HepG2 (cell line): Measurements from ENCODE around the gene CCDC57. TPM values are rescaled to one million over a fixed set of nuclear protein-coding genes. Genes with fewer than 3 reads are reported as not detected.

Experiments used
- GATA4 ChIP-seq: sonication (generic); IDR thresholded peaks from 2 replicates; pipeline ENCODE4 v1.6.1; 2016; ENCODE audit warnings: antibody characterized with exemption, low read depth, borderline replicate concordance
- GATAD2A ChIP-seq: IDR thresholded peaks from 2 replicates; pipeline ENCODE4 v1.6.1; 2016
- GRHL1 ChIP-seq: sonication (generic); formaldehyde crosslinking; conservative IDR thresholded peaks from 2 replicates; pipeline ENCODE4 v1.8.0; 2022; ENCODE audit warnings: missing genetic modification reagents
- HNF1A ChIP-seq, 2 experiments: sonication (generic) in 1 of 2; formaldehyde crosslinking in 1 of 2; IDR thresholded peaks; 2 replicates each; pipeline versions ENCODE4 v1.4.0 to v1.6.1; 2016 to 2020; ENCODE audit warnings: borderline replicate concordance in 1 of 2, low read depth in 1 of 2, mild to moderate bottlenecking in 1 of 2, missing genetic modification reagents in 1 of 2
- HOXA9 ChIP-seq: sonication (generic); formaldehyde crosslinking; IDR thresholded peaks from 2 replicates; pipeline ENCODE4 v1.8.1; 2022; ENCODE audit warnings: missing genetic modification reagents, mild to moderate bottlenecking, moderate library complexity, borderline replicate concordance
- HOXD1 ChIP-seq: sonication (generic); formaldehyde crosslinking; IDR thresholded peaks from 2 replicates; pipeline ENCODE4 v1.5.0; 2020; ENCODE audit warnings: missing genetic modification reagents
- POLR2AphosphoS5 ChIP-seq: IDR thresholded peaks from 2 replicates; pipeline ENCODE4 v1.6.1; 2012; ENCODE audit warnings: low read depth, low read length
- RBM22 ChIP-seq: fragments of 200-400 bp; formaldehyde crosslinking; optimal IDR thresholded peaks from 2 replicates; pipeline ENCODE3; 2017; ENCODE audit warnings: mild to moderate bottlenecking, low read length, moderate library complexity
- SETDB1 ChIP-seq: sonication (generic); formaldehyde crosslinking; IDR thresholded peaks from 2 replicates; pipeline ENCODE4 v1.5.1; 2020; ENCODE audit warnings: missing genetic modification reagents, mild to moderate bottlenecking, borderline replicate concordance
- SUZ12 ChIP-seq: fragments of 150-350 bp; IDR thresholded peaks from 2 replicates; pipeline ENCODE4 v1.6.1; 2014; ENCODE audit warnings: low read depth, low read length
- TIGD3 ChIP-seq: sonication (generic); formaldehyde crosslinking; IDR thresholded peaks from 2 replicates; pipeline ENCODE4 v1.5.1; 2020; ENCODE audit warnings: mild to moderate bottlenecking, missing genetic modification reagents, borderline replicate concordance
- U2AF1 ChIP-seq: fragments of 200-400 bp; formaldehyde crosslinking; optimal IDR thresholded peaks from 2 replicates; pipeline ENCODE3; 2017; ENCODE audit warnings: mild to moderate bottlenecking, low read depth, low read length
- U2AF2 ChIP-seq: fragments of 200-400 bp; formaldehyde crosslinking; IDR thresholded peaks from 2 replicates; pipeline ENCODE4 v1.6.1; 2017; ENCODE audit warnings: low read depth, mild to moderate bottlenecking, low read length
- USF2 ChIP-seq, 2 experiments: sonication (generic) in 1 of 2; formaldehyde crosslinking in 1 of 2; IDR thresholded peaks; 2 replicates each; pipeline versions ENCODE4 v1.5.1 to v1.6.1; 2011 to 2020; ENCODE audit warnings: borderline replicate concordance in 1 of 2, low read depth in 1 of 2, low read length in 1 of 2, mild to moderate bottlenecking in 1 of 2, missing genetic modification reagents in 1 of 2, moderate library complexity in 1 of 2
- ZNF12 ChIP-seq: sonication (generic); formaldehyde crosslinking; IDR thresholded peaks from 2 replicates; pipeline ENCODE4 v1.5.0; 2020; ENCODE audit warnings: missing genetic modification reagents
- ZNF557 ChIP-seq: sonication (generic); formaldehyde crosslinking; IDR thresholded peaks from 2 replicates; pipeline ENCODE4 v1.4.0; 2020; ENCODE audit warnings: missing genetic modification reagents
- ZNF570 ChIP-seq: sonication (generic); formaldehyde crosslinking; IDR thresholded peaks from 2 replicates; pipeline ENCODE4 v1.4.0; 2020; ENCODE audit warnings: mild to moderate bottlenecking, missing genetic modification reagents, borderline replicate concordance
- ZNF615 ChIP-seq: sonication (generic); formaldehyde crosslinking; IDR thresholded peaks from 2 replicates; pipeline ENCODE4 v1.5.0; 2020; ENCODE audit warnings: mild to moderate bottlenecking, missing genetic modification reagents, borderline replicate concordance
- ZNF616 ChIP-seq: sonication (generic); formaldehyde crosslinking; IDR thresholded peaks from 2 replicates; pipeline ENCODE4 v1.5.0; 2020; ENCODE audit warnings: low read depth, mild to moderate bottlenecking, missing genetic modification reagents
- ZNF746 ChIP-seq: sonication (generic); formaldehyde crosslinking; IDR thresholded peaks from 2 replicates; pipeline ENCODE4 v1.8.0; 2022; ENCODE audit warnings: mild to moderate bottlenecking, missing genetic modification reagents
- polyA plus RNA-seq, 8 experiments: library from polyadenylated mRNA; depleted of rRNA in 3 of 8; stranded (reverse) in 7 of 8; unstranded in 1 of 8; fragments of >200 nt; fragmentation: Illumina TruSeq in 4 of 8; extraction: Trizol in 4 of 8; gene quantifications; 2 replicates each; pipeline versions ENCODE4 v1.2.1 to v1.2.3, GENCODE V29; 2011 to 2016; ENCODE audit warnings: low read depth in 4 of 8, missing spikeins in 1 of 8, mixed read lengths in 1 of 8; ENCODE audit not compliant: insufficient read depth in 1 of 8
- total RNA-seq, 5 experiments: library from RNA; depleted of rRNA; stranded (reverse); fragments of >200 nt; fragmentation: Illumina TruSeq; extraction: Trizol; gene quantifications; 2 replicates each; pipeline ENCODE4 v1.2.3, GENCODE V29; 2016; ENCODE audit warnings: low read depth in 1 of 5

CCDC57 gene
- total and polyA plus RNA-seq, 2 of the 13 experiments (the other 11 are each of a cell fraction or from before 2014, with no cell fraction given) = 59.3 to 59.9 TPM

GRCh38 chr17:82239401-82239925 lies 26.8 kb upstream of the CCDC57 start (continued):
- TF ChIP-seq POLR2AphosphoS5 (peak; percentile 61; the same call in 1 of the 2 replicates), ZNF570 (no peak), GRHL1 (no peak), HOXD1 (0 out of 2 replicates have a peak, but pooled peaks have one; percentile 29), SETDB1 (CRISPR knock-in tag) (no peak), ZNF557 (CRISPR knock-in tag) (no peak), GATAD2A (CRISPR knock-in tag) (no peak), TIGD3 (CRISPR knock-in tag) (peak; percentile 21; the same call in 1 of the 2 replicates), HNF1A (IDR thresholded peaks at IDR 0.05; ENCODE audit: low read depth) (no peak), HNF1A (CRISPR knock-in tag; IDR thresholded peaks at IDR 0.05; ENCODE audit: borderline replicate concordance) (no peak), ZNF616 (CRISPR knock-in tag) (0 out of 2 replicates have a peak, but pooled peaks have one; percentile 44), GATA4 (no peak), ZNF615 (CRISPR knock-in tag) (no peak), ZNF746 (CRISPR knock-in tag) (no peak), U2AF2 (0 out of 2 replicates have a peak, but pooled peaks have one; percentile 8), SUZ12 (no peak), HOXA9 (CRISPR knock-in tag) (peak; percentile 65; the same call in 1 of the 2 replicates), RBM22 (peak; percentile 69), U2AF1 (no peak), ZNF12 (CRISPR knock-in tag) (no peak), USF2 (IDR thresholded peaks at IDR 0.05; ENCODE audit: low read depth, low read length) (no peak), USF2 (CRISPR knock-in tag; IDR thresholded peaks at IDR 0.05; ENCODE audit: borderline replicate concordance) (no peak)
